Stimulated activated CD8-positive, alpha-beta memory T cell treated with anti-CD3 and anti-CD28 coated beads, Interleukin-12 subunit alpha, Interleukin-12 subunit beta, amount 100 ng/mL, for 1 hour (primary cell): ENCODE measurements around the gene NDUFB10.
"Not testable (repeated sequence)": the region's sequence is repeated elsewhere in the genome, so short reads cannot be mapped to it uniquely, and the experiment has no call there.

Experiments
- DNase-seq: peaks from one replicate; pipeline ENCODE4 v3.0.0-alpha.2; 2020; ENCODE audit warnings: low read depth

Gene NDUFB10

DNA sequence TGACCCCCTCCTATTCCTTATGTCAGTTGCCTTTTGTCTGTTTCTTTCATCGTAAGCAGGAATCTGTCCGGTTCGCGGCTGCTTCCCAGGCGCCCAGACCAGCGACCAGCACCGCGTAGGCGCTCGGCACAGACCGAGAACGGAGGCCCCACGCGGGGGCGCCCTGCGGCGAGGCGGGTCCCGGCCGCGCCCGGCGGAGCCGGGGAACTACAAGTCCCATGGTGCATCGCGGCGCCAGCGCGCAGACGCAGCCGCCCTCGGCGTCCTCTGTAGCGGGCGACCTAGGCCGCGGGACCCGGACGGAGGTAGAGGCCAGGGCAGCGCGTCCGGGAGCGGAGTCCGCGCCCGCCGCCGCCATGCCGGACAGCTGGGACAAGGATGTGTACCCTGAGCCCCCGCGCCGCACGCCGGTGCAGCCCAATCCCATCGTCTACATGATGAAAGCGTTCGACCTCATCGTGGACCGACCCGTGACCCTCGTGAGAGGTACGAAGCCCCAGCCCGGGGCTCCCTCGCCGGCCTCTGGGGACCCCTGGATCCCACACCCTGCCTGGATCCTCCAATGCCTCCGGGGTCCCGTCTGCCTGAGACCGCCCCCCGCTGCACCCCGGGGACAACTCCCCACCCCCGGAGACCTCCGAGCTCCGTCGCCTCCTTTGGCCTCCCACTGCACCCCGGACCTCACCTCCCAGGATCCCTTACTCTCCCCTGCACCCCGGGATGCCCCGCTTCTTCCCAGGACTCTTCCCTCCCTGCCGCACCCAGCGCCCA, at the start of gene NDUFB10:
Gene NDUFB10, plus strand, starts transcription at position 270 of the 771 bp plus-strand sequence. Its CDS starts 87 bp downstream, at position 357.
- DNase-seq = peak; percentile 89

DNA sequence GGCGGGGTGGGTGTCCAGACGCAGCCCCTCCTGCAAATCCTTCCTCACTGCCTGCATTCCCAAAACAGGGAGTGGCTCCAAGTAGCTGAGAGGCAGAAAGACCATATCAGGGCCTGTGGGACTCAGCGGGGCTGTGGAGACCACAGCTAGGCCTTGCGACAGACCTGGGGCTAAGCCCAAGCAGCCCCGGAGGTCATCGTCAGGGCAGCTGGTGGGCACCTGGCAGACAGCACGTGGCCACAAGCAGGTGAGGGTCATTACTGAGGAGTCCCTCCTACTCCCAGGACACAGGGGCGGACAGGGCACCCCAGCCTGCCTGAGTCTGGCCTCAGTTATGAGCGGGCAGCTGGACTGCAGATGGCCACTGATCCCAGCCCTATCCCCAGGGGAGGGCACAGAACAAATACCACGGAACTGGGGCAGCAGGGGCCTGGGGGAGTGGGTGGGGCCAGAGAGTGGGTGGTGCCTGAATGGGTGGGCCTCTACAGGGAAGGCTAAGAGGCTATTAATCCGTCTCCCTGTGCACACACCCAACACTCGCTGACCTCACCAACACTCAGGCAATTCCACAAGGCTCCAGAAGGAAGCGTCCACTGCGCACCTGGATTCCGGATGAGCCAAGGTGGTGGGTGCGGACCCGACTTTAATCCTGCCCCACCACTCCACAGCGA, 49.6 kb upstream of the NDUFB10 start:
- no peak for DNase-seq

DNA sequence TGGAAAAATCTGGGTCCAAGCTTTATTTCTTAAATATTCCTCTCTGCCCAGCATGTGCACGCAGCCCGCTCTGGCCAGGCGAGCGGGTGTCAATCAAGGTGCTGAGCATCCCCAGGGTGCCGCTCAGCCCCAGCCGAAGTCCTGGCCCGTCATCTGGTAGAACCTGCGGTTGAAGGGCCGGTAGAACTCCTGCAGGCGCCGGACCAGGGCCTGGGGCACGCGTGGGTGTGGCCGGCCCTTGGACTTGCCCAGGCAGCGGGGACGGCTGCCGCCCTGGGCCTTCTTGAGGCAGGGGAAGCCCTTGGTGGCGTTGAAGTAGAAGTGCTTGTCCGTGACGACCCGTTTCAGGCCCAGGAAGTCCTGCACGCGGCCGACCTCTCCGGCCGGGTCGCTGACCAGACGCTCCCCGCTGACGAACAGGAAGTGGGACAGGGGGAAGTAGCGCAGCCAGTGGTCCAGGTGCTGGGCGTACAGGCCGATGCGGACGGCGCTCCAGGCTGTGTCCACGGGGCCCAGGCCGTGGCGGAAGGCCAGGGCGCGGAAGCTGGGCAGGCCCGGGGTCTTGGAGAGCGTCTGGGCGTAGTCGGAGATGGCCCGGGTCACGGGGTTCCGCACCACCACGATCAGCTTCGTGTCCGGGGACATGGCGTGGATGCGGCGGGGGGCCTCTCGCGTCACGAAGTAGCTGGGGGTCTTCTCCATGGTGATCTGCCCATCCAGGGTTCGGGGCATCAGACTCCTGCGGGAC, 47.7 kb upstream of the NDUFB10 start:
- no peak for DNase-seq

DNA sequence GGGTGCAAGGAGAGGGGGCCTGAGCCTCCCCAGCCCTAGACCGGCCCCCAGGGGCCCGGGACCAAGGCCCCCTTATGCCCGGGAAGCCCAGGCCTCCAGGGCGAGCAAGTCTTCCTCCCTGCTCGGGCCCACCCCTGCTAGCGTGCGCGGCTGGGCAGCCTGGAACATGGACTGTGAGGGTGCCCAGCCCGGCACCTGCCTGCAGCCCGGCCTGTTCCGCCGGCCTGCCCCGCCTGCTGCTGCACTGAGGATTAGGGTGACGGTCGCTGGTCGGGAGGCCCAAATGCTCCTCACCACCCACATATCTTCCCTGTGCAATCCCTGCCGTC, 47.2 kb upstream of the NDUFB10 start:
- no peak for DNase-seq

GRCh38 chr16:1913327-1914083, 45.8 kb upstream of the NDUFB10 start:
- DNase-seq = no peak

GRCh38 chr16:1914084-1914608, 45.2 kb upstream of the NDUFB10 start:
- DNase-seq = no peak

DNA sequence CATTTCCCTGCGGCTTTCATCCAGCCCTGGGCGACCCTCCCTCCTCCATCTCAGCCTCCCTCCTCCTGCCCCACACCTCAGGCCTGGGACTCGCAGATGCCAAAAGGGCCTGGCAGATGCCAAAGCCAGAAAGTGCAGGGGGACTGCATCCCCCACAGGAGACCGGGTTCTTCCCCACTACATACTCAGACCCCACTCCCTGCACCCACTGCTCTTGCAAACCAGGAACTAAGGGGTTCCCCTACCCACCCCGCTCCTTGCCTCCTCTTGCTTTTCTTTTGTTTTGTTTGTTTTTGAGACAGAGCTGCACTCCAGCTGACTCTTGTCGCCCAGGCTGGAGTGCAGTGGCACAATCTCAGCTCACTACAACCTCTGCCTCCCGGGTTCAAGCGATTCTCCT, 44.4 kb upstream of the NDUFB10 start:
- DNase-seq = no peak

DNA sequence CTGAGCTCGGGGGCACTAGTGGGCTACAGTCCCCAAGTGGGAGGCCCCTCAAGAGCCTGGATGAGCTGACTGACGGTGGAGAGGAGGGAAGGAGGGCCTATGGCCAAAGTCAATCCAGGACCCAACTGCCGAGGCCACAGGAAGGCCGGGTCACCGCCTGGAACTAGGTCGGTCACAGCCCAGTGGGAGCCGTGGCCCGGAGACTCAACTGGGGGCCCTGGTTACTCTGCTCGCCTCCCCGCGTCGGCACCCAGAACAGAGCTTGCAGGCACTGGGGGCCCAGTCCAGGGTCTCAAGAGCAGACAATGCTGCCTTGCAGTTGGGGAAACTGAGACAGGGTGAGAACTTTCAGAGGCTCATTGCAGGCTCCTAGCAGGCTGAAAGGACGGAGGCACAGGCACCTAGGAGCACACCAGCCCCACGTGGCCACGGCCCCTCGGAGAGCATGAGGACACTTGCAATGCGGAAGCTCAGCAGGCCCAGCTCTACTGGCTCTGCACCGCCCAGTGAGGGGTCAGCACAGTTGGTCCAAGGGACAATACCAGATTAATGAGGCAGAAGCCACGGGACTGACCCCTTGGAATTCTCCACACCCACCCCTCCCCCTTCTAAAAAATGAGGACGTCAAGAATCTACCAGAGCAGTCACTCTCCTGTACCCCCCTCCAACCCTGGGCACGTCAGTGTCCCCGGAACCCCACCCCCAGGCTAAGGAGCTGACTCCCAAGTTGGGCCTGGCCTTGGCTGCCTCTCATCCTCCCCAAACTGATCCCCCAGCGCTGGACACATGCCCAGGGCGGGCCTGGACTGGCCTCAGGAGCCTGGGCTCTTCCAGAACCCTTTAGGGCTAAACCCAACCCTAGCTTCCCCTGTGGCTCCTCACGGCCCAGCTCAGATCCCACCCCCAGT, 43.4 kb upstream of the NDUFB10 start:
- no peak for DNase-seq

GRCh38 chr16:1916640-1916990, 42.7 kb upstream of the NDUFB10 start:
- no peak for DNase-seq

GRCh38 chr16:1917056-1917664, 42.2 kb upstream of the NDUFB10 start:
- no peak for DNase-seq

DNA sequence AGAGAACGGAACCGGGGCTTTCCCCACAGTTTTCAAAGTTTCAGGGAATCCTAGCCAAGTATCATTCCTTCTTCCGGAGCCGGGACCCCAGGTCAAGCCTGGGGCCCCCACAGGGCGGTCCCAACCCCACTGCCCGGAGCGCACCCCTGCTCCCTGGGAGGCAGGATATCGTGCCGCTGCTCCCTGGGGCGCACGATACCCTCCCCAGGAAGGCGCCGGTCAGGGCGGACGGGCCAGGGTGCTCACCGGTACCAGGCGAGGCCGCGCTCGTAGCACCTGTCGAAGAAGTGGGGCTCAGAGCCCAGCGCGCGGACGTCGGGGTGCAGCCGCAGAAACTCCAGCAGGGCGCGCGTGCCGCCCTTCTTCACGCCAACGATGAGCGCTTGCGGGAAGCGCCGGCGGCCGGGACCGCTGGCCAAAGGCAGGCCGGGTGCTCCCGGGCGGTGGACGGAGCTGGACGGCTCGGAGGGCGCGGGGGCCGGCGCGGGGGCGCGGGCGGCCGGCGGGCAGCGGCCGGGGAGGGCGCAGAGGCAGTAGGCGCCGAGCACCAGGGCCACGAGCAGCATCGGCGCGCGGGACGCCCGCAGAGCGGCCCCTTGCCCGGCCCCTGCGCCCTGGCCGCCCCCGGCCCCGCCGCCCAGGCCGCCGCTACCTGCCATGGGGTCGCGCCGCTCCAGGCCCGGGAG, 41.5 kb upstream of the NDUFB10 start:
- no peak for DNase-seq

DNA sequence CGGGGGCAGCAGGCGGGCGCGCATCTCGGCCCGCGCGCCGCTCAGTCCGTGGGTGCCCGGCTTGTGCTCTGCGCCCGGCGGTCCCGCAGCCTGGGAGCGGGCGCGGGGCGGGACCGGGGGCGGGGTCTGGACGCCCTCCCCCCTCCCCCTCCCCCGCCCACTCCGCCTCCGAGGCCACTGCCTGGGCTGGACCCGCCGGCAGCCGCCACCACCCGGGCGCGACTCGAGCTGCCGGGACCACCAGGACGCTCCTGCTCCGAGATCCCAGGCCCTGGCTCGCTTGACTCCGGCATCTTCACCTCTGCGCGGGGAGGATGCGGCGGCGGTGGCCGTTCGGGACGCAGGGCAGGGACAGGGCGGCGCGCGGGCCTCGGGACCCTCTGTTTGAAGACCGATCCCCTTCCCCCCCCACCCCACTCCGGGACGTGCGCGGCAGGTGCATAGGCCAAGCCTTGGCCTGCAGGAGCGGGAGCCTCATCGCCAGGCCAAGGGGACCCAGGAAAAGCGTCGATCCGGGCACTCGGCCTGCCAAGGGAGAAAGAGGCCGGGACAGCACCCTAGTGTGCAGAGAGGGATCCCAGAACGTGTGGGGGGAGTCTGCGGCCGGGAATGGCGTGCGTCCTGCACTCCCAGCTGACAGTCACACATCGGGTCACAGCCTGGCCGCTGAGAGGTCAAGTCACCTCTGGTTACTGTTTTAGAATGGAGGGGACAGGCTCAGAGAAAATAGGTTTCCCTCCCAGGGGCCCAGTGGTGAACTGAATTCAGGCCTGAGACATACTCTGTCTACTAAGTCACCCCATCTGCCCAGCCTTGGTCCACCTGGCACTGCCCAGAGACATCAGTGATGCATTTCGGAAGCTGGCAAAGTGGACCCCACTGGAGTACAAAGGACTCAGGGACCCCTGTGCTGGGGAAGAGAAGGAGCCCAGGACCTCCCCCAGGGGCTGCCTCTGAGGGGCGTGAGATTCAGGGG, 40.7 kb upstream of the NDUFB10 start, which contains the start of gene HS3ST6:
Gene HS3ST6, minus strand, starts transcription at position 65 of the 976 bp plus-strand sequence. CDS start 92 bp downstream, outside the sequence.
- DNase-seq = no peak

DNA sequence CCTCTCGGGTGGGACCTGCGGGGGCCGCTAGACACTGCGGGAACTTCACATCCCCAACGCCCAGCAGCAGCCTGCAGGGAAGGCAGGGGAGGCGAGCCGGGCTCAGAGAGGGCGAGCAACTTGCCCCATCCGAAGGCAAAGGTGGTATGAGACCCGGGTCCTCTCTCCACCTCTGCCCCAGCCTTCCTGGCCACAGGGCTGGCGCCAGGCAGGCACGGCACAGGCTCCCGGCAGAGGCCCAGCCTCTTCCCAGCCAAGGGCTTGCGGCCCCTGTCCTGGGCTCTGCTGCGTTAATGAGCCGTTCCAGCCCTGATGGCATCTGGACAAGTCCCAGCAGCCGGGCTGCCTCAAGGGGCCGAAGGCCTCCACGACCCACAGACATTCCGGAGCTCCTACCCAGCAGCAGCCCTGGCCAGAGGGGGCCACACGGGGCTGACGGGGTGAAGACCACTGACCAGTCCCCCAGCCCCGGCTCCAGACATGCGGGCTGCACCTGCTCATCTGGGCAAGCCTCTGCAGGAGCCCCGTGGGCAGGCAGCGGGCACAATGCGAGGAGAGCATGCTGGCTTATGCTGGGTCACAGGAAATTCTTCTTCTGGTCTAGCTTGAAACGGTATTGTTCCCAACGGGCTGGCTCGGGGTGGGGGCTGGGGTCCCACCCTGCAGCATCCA, 39.9 kb upstream of the NDUFB10 start:
- DNase-seq = no peak

GRCh38 chr16:1920122-1920521, 39.2 kb upstream of the NDUFB10 start:
- not testable (repeated sequence) for DNase-seq

DNA sequence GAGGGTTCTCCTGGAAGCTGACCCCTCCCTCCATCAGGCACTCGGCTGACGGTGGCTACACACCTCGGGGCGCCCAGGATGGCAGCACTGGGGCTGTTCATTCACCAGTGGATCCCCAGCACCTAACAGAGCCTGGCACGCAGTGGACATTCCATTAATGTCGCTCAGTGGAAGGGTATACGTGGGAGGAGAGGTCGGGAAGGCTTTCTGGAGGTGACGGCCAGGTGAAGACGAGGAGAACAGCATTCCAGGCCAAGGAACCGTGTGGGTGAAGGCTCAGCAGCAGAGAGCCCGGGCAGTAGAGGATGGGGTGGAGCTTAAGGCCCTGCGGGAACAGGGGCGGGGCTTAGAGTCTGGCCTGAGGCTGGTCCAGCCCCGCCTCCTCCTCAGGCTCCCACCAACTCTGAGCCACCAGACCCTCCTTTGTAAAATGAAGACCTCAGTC, 38.6 kb upstream of the NDUFB10 start:
- no peak for DNase-seq

- no peak for DNase-seq
Observed at GRCh38 chr16:1922357-1922756, 37.0 kb upstream of the NDUFB10 start.

- no peak for DNase-seq
Observed at GRCh38 chr16:1923299-1924034, 35.9 kb upstream of the NDUFB10 start.
